BJ (cell line): ENCODE measurements around the gene GORASP1. TPM values are rescaled to one million over a fixed set of nuclear protein-coding genes. Genes with fewer than 3 reads are reported as not detected.

ENCODE experiments used
- CTCF ChIA-PET: fragments of 350-600 bp; formaldehyde crosslinking; extraction: SDS; loops from one replicate; lab custom pipeline; 2021; ENCODE audit warnings: antibody characterized with exemption, inconsistent platforms; lab: Yijun Ruan, JAX
- POLR2A ChIA-PET: fragments of 300-600 bp; sonication (Branson Sonifier 250); formaldehyde crosslinking; extraction: SDS; loops from one replicate; lab custom pipeline; 2021; ENCODE audit warnings: antibody characterized with exemption; lab: Charles Lee
- DNase-seq: peaks from one replicate; pipeline ENCODE4 v3.0.0-alpha.2; 2011; ENCODE audit warnings: low read depth
- H3K27me3 ChIP-seq: 2 replicates; pipeline ENCODE4 v1.6.0; 2011; ENCODE audit warnings: low read length; ENCODE audit not compliant: control insufficient read depth, insufficient read depth
- H3K36me3 ChIP-seq: 2 replicates; pipeline ENCODE4 v1.5.1; 2011; ENCODE audit warnings: low read length; ENCODE audit not compliant: control insufficient read depth, insufficient read depth
- H3K4me3 ChIP-seq: 2 replicates; pipeline ENCODE4 v1.5.1; 2011; ENCODE audit warnings: low read depth, mild to moderate bottlenecking, control low read depth, low read length
- CTCF ChIP-seq: IDR thresholded peaks from 2 replicates; pipeline ENCODE4 v1.5.1; 2011; ENCODE audit warnings: low read depth, mild to moderate bottlenecking, control low read depth, inconsistent platforms, low read length, moderate library complexity; ENCODE audit not compliant: insufficient read depth
- polyA plus RNA-seq: library from polyadenylated mRNA; depleted of rRNA; stranded (reverse); fragments of >200 nt; gene quantifications from 2 replicates; pipeline ENCODE4 v1.2.3, GENCODE V29; 2011

Gene GORASP1
- polyA plus RNA-seq, 1 experiment = 87.0 TPM

DNA sequence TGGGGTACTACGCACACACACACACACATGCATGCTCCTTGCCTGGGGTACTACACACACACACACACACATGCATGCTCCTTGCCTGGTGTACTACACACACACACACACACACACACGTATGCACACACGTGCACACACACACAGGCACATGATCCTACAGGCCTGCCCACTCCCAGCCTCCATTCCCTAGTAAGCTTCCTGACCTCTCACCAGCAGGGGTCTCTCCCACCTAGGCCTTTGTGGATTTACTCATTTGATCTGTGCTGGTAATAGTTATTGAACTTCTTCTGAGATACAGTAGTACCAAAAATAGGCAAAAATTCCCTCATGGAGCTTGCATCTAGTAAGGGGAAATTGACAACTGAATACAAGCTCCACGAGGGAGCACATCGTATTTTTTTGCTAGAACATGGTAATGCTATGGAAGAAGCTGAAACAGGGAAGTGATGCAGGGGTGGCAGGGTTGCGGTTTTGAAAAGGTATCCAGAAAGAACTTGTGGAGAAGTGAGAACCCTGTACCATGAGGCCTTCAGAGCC is 19.2 kb upstream of the GORASP1 start:
- ChIA-PET CTCF (interaction anchor here (0.7 to 11.2 kb wide), 33 partner anchors 10 to 170 kb away, joined by 3 to 300 read pairs (median 5); partner anchors contain the start of genes CX3CR1, GORASP1, TTC21A and XIRP1), POLR2A (no interaction called here)

GRCh38 chr3:39125841-39126500 is 18.5 kb upstream of the GORASP1 start:
- Histone ChIP-seq H3K36me3 (no peaks in the 10 kb centered on the region), H3K27me3 (no peaks in the 10 kb centered on the region), H3K4me3 (no peak overlapping the region)
- ChIA-PET CTCF (interaction anchor here (0.7 to 11.2 kb wide), 30 partner anchors 9 to 171 kb away, joined by 3 to 300 read pairs (median 5); partner anchors contain the start of genes CX3CR1, GORASP1, TTC21A and XIRP1), POLR2A (interaction anchor here (0.6 kb wide), 1 partner anchor 153 kb away, joined by 18 read pairs; no protein-coding TSS in a partner anchor)
- no peak for DNase-seq
- no peak for TF ChIP-seq CTCF

More for the DNA sequence above, 19.2 kb upstream of the GORASP1 start:
- DNase-seq = no peak
- Histone ChIP-seq H3K36me3 (no peaks in the 10 kb centered on the region), H3K27me3 (no peaks in the 10 kb centered on the region), H3K4me3 (no peak overlapping the region)
- peak; percentile 63 for TF ChIP-seq CTCF

DNA sequence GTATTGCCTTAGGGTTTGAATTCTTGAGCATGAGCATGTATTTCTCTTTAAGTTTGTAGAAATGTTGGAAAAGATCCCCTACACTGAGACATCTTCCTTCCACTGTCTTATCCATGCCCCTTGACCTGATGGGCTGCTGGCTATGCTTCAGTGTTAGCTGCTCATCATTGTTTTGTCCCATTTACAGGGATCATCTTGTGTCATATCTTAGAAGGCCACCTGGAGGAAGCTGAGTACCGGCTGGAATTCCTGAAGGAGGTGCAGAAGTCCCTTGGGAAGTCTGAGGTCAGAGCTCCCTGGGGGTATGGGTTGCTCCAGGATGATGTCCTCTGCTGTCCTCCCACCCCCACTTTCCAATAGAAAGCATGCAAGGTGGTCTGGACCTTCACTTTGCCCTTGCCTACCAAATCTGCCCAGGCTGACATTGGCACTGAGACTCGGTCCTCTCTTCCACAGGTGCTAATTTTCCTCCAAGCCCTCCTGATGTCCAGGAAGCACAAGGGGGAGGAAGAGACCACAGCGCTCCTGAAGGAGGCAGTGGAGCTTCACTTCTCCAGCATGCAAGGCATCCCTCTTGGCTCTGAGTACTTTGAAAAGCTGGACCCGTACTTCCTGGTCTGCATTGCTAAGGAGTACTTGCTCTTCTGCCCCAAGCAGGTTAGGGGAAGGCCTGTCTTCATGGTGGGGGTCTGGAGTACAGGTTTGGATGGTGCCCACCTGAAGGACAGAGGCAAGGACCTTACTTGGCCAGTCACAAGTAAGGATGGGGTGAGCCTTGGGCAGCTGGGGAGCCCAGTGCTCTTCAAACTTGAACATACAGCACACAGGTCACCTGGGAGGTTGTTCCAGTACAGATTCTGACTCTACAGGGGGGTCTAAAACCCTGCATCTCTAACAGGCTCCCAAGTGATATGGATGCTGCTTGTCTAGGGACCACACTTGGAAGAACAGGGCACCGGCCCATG is 17.7 kb upstream of the GORASP1 start:
- CTCF ChIA-PET = interaction anchor here (0.6 to 11.2 kb wide), 31 partner anchors 8 to 282 kb away, joined by 3 to 300 read pairs (median 5); partner anchors contain the start of genes CX3CR1, GORASP1, TTC21A and XIRP1
- POLR2A ChIA-PET = interaction anchor here (0.6 kb wide), 1 partner anchor 154 kb away, joined by 18 read pairs; no protein-coding TSS in a partner anchor
- no peak for DNase-seq
- no peaks in the 10 kb centered on the region for H3K27me3 ChIP-seq
- no peak overlapping the region for H3K4me3 ChIP-seq
- no peaks in the 10 kb centered on the region for H3K36me3 ChIP-seq
- peak; percentile 66 for TF ChIP-seq CTCF

GRCh38 chr3:39122813-39123212 is 15.4 kb upstream of the GORASP1 start:
- DNase-seq = no peak
- no peaks in the 10 kb centered on the region for H3K36me3 ChIP-seq
- ChIA-PET POLR2A (no interaction called here), CTCF (interaction anchor here (0.6 to 11.2 kb wide), 3 partner anchors 41 to 168 kb away, joined by 3 to 300 read pairs (median 3); no protein-coding TSS in a partner anchor)
- H3K4me3 ChIP-seq = no peak overlapping the region
- TF ChIP-seq CTCF = no peak
- H3K27me3 ChIP-seq = no peaks in the 10 kb centered on the region
